HepG2 (cell line): ENCODE measurements around the gene SLC16A3. TPM values are rescaled to one million over a fixed set of nuclear protein-coding genes. Genes with fewer than 3 reads are reported as not detected.

Source experiments
- ARID2 ChIP-seq: sonication (generic); formaldehyde crosslinking; IDR thresholded peaks from 2 replicates; pipeline ENCODE4 v1.8.1; 2022; ENCODE audit warnings: mild to moderate bottlenecking, missing genetic modification reagents, borderline replicate concordance
- ATAD3A ChIP-seq: sonication (generic); formaldehyde crosslinking; IDR thresholded peaks from 2 replicates; pipeline ENCODE4 v1.4.0; 2020; ENCODE audit warnings: missing genetic modification reagents
- BCLAF1 ChIP-seq: fragments of 450-650 bp; IDR thresholded peaks from 2 replicates; pipeline ENCODE4 v1.6.1; 2017; ENCODE audit warnings: mild to moderate bottlenecking
- CCAR2 ChIP-seq: fragments of 200-400 bp; formaldehyde crosslinking; optimal IDR thresholded peaks from 2 replicates; pipeline ENCODE3; 2018; ENCODE audit warnings: low read depth, mild to moderate bottlenecking, low read length, moderate library complexity
- HNF1A ChIP-seq, 2 experiments: sonication (generic) in 1 of 2; formaldehyde crosslinking in 1 of 2; IDR thresholded peaks; 2 replicates each; pipeline versions ENCODE4 v1.4.0 to v1.6.1; 2016 to 2020; ENCODE audit warnings: borderline replicate concordance in 1 of 2, low read depth in 1 of 2, mild to moderate bottlenecking in 1 of 2, missing genetic modification reagents in 1 of 2
- IKZF1 ChIP-seq: fragments of 450-650 bp; IDR thresholded peaks from 2 replicates; pipeline ENCODE4 v1.7.1; 2016
- JARID2 ChIP-seq: sonication (generic); formaldehyde crosslinking; IDR thresholded peaks from 2 replicates; pipeline ENCODE4 v1.8.1; 2023; ENCODE audit warnings: missing genetic modification reagents, inconsistent platforms; ENCODE audit not compliant: insufficient replicate concordance
- KAT7 ChIP-seq: IDR thresholded peaks from 2 replicates; pipeline ENCODE4 v1.6.1; 2018; ENCODE audit warnings: borderline replicate concordance, missing compliant biosample characterization
- MTF1 ChIP-seq: sonication (generic); formaldehyde crosslinking; IDR thresholded peaks from 2 replicates; pipeline ENCODE4 v1.5.0; 2020; ENCODE audit warnings: missing genetic modification reagents
- RNF2 ChIP-seq: fragments of 450-650 bp; conservative IDR thresholded peaks from 2 replicates; pipeline ENCODE4 v1.6.1; 2016; ENCODE audit warnings: low read depth
- SOX5 ChIP-seq: IDR thresholded peaks from 2 replicates; pipeline ENCODE4 v1.6.1; 2016; ENCODE audit warnings: borderline replicate concordance
- SP4 ChIP-seq: sonication (generic); formaldehyde crosslinking; IDR thresholded peaks from 2 replicates; pipeline ENCODE4 v1.8.1; 2023; ENCODE audit warnings: mild to moderate bottlenecking, missing genetic modification reagents
- TCF12 ChIP-seq, 2 experiments: fragments of 450-650 bp in 1 of 2; sonication (generic) in 1 of 2; formaldehyde crosslinking in 1 of 2; IDR thresholded peaks; 2 replicates each; pipeline versions ENCODE4 v1.6.1 to v1.8.0; 2017 to 2022; ENCODE audit warnings: antibody characterized with exemption in 1 of 2, mild to moderate bottlenecking in 1 of 2, missing genetic modification reagents in 1 of 2, moderate library complexity in 1 of 2
- TRAFD1 ChIP-seq: sonication (generic); formaldehyde crosslinking; IDR thresholded peaks from 2 replicates; pipeline ENCODE4 v1.5.1; 2020; ENCODE audit warnings: missing genetic modification reagents, mild to moderate bottlenecking, borderline replicate concordance
- ZMYM4 ChIP-seq: sonication (generic); formaldehyde crosslinking; IDR thresholded peaks from 2 replicates; pipeline ENCODE4 v1.8.1; 2023; ENCODE audit warnings: mild to moderate bottlenecking, missing genetic modification reagents
- ZNF3 ChIP-seq: IDR thresholded peaks from 2 replicates; pipeline ENCODE4 v1.7.0; 2017; ENCODE audit warnings: inconsistent platforms
- ZNF414 ChIP-seq: sonication (generic); formaldehyde crosslinking; IDR thresholded peaks from 2 replicates; pipeline ENCODE4 v1.5.0; 2020; ENCODE audit warnings: missing genetic modification reagents
- ZNF674 ChIP-seq: sonication (generic); formaldehyde crosslinking; IDR thresholded peaks from 2 replicates; pipeline ENCODE4 v1.5.0; 2020; ENCODE audit warnings: low read depth, mild to moderate bottlenecking, missing genetic modification reagents
- ZNF772 ChIP-seq: sonication (generic); formaldehyde crosslinking; IDR thresholded peaks from 2 replicates; pipeline ENCODE4 v1.5.0; 2020; ENCODE audit warnings: mild to moderate bottlenecking, missing genetic modification reagents
- ZZZ3 ChIP-seq: sonication (generic); formaldehyde crosslinking; IDR thresholded peaks from 2 replicates; pipeline ENCODE4 v1.4.0; 2020; ENCODE audit warnings: missing genetic modification reagents, mild to moderate bottlenecking, borderline replicate concordance
- polyA plus RNA-seq, 8 experiments: library from polyadenylated mRNA; depleted of rRNA in 3 of 8; stranded (reverse) in 7 of 8; unstranded in 1 of 8; fragments of >200 nt; fragmentation: Illumina TruSeq in 4 of 8; extraction: Trizol in 4 of 8; gene quantifications; 2 replicates each; pipeline versions ENCODE4 v1.2.1 to v1.2.3, GENCODE V29; 2011 to 2016; ENCODE audit warnings: low read depth in 4 of 8, missing spikeins in 1 of 8, mixed read lengths in 1 of 8; ENCODE audit not compliant: insufficient read depth in 1 of 8
- total RNA-seq, 5 experiments: library from RNA; depleted of rRNA; stranded (reverse); fragments of >200 nt; fragmentation: Illumina TruSeq; extraction: Trizol; gene quantifications; 2 replicates each; pipeline ENCODE4 v1.2.3, GENCODE V29; 2016; ENCODE audit warnings: low read depth in 1 of 5

The SLC16A3 gene
- total and polyA plus RNA-seq, 2 of the 13 experiments (the other 11 are each of a cell fraction or from before 2014, with no cell fraction given) = 242 to 349 TPM

GRCh38 chr17:82234211-82235055 lies 5.6 kb downstream of the SLC16A3 start (continued):
- TF ChIP-seq ZNF674 (CRISPR knock-in tag) (no peak), ZNF414 (no peak), TRAFD1 (no peak), BCLAF1 (no peak), ARID2 (no peak), MTF1 (no peak), ZNF3 (no peak), KAT7 (no peak), RNF2 (no peak), ZMYM4 (CRISPR knock-in tag) (no peak), IKZF1 (no peak), CCAR2 (no peak), ZZZ3 (CRISPR knock-in tag) (no peak), SP4 (CRISPR knock-in tag) (peak; percentile 37; the same call in 1 of the 2 replicates), SOX5 (no peak), ATAD3A (no peak), JARID2 (CRISPR knock-in tag) (no peak), ZNF772 (CRISPR knock-in tag) (no peak), HNF1A (IDR thresholded peaks at IDR 0.05; ENCODE audit: low read depth) (no peak), HNF1A (CRISPR knock-in tag; IDR thresholded peaks at IDR 0.05; ENCODE audit: borderline replicate concordance) (no peak), TCF12 (IDR thresholded peaks at IDR 0.05) (no peak), TCF12 (CRISPR knock-in tag; IDR thresholded peaks at IDR 0.05) (0 out of 2 replicates have a peak, but pooled peaks have one; percentile 18)
